Activated CD8-positive, alpha-beta memory T cell treated with anti-CD3 and anti-CD28 coated beads, Interleukin-2, amount 50 U/mL, for 1 hour (primary cell): ENCODE results near the gene RNF149.

Experiments used
- DNase-seq: peaks from one replicate; pipeline ENCODE4 v3.0.0-alpha.2; 2020; ENCODE audit errors: extremely low read depth

Gene RNF149

DNA sequence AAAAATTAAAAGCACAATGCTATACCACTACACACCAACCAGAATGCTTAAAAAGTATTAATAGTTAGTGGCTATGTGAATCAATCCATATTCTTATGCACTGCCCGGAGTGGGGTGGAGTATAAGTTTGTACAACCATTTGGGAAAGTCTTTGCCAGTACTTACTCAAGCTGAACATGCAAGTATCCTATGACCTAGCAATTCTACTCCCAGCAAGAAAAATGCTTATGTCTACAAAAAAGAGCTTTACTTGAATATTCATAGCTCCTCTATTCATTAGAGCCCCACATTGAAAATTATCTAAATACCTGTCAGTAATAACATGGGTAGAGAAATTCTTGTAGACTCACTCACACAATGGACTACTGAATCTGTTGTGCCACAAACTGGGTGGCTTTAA is 77.3 kb downstream of the RNF149 start:
- no peak for DNase-seq

DNA sequence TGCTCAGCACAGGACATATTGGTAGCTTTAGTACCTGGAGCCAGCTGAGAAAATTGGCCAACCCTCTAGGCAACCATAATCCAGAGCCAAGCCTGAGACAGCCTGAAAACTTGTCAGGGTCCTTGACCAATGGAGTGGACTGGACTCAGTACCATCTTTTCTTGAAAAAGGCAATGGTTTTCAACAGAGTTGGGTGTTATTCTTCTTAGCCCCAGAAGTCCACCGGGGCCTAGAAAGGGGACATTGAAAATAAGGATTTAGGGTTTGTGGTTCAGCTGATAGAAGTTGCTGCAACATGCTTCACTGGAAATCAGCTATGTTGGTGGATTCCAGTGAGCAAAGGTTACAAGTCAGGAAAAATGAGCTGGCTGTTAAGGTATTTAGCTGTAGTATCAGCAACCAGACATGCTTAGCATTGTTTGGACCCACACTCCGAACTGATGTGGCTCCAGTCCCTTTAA is 77.9 kb downstream of the RNF149 start:
- DNase-seq, result no peak
